ENCODE data around the gene ITPR1. TPM values are rescaled to one million over a fixed set of nuclear protein-coding genes. Genes with fewer than 3 reads are reported as not detected.
"Not testable (repeated sequence)": the region's sequence is repeated elsewhere in the genome, so short reads cannot be mapped to it uniquely, and the experiment has no call there.

The ITPR1 gene
- total and polyA plus RNA-seq, 4 donors: 3.7 to 39.4 (median 8.2) TPM

DNA sequence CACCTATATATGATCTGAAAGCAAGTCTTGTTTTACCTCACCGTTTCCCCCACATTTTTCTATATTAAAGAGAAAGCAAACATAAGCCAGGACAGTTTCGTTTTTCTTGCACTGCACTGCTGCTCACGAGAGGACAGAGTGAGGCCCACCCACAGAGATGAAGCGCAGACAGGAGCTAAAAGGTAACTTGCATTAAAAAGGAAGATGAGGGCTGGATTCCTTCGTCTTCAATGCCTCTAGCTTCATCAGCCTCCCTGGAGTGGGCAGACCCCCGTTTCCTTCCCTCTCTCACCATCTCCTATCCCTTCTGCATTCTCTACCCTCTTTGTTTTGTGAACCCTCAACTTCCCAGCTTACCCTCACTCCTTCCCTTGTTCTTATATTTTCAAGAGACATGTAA is 45.0 kb upstream of the ITPR1 start:
- DNase-seq (ENCODE audit: low spot score): no peak
- WGBS: 92% methylated on average over 6 of the region's 6 CpGs

DNA sequence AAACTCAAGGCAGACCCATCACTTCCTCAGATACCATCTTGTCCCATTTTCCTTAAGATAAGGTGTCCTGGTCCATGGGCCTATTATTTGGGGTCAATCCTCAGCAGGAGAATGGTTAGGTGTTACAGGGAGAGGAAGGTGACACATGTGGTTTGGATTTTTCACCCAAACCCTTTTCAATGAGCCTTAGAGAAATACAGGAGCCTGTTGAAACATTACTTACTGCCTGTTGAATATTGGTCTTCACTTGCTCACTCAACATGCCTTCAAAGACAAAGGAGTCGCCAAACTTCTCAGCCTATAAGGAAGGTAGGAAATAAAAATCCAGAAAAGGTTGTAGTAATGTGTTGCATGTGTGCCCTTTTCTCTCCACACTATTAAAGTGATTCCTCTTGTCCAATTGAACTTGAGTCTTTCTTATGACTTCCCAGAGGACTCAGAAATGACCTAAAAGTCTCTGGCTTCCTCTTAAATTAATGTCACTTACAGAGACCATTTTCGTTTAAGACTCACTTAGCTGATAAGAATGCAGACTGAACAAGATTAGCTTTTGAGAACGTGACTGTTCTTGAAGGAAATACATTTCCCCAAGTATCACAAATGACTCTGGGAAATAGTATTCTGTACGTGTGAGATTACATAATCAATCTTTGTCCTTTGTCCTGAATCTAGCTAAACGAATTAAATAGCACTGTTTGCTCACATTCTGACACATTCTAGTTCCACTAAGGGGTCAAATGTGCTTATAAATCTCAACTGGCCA is 43.9 kb upstream of the ITPR1 start:
- no peaks in the 10 kb centered on the region for H3K27me3 ChIP-seq (ENCODE audit: control insufficient read depth in 4 of 4, insufficient read depth in 4 of 4, low read length in 3 of 4)
- H3K4me1 ChIP-seq (ENCODE audit: control insufficient read depth in 4 of 4, insufficient read depth in 4 of 4, low read length in 3 of 4): peaks cover 0 to 4% (median 0%) of the 10 kb centered on the region in 4 donors
- DNase-seq (ENCODE audit: low spot score): no peak
- no peak overlapping the region for H3K4me3 ChIP-seq (ENCODE audit: low read depth in 1 of 3, low read length in 3 of 3)
- no peaks in the 10 kb centered on the region for H3K9me3 ChIP-seq (ENCODE audit: control insufficient read depth in 4 of 4, low read length in 3 of 4)
- H3K9ac ChIP-seq (ENCODE audit: low read depth in 1 of 2, low read length in 2 of 2): no peak overlapping the region
- TF ChIP-seq HNF4A (conservative IDR thresholded peaks at IDR 0.05) (no peak), TAF1 (conservative IDR thresholded peaks at IDR 0.05) (no peak), YY1 (IDR thresholded peaks at IDR 0.05) (no peak), EGR1 (IDR thresholded peaks at IDR 0.05; ENCODE audit: low read depth in 2 of 2) (no peak), FOXA1 (IDR thresholded peaks at IDR 0.05) (no peak), RXRA (IDR thresholded peaks at IDR 0.05) (no peak), JUND (IDR thresholded peaks at IDR 0.05) (no peak), HNF4G (IDR thresholded peaks at IDR 0.05) (no peak)
- TF ChIP-seq, protein P1, sequence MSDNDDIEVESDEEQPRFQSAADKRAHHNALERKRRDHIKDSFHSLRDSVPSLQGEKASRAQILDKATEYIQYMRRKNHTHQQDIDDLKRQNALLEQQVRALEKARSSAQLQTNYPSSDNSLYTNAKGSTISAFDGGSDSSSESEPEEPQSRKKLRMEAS (IDR thresholded peaks at IDR 0.05): no peak
- TF ChIP-seq, protein P2, sequence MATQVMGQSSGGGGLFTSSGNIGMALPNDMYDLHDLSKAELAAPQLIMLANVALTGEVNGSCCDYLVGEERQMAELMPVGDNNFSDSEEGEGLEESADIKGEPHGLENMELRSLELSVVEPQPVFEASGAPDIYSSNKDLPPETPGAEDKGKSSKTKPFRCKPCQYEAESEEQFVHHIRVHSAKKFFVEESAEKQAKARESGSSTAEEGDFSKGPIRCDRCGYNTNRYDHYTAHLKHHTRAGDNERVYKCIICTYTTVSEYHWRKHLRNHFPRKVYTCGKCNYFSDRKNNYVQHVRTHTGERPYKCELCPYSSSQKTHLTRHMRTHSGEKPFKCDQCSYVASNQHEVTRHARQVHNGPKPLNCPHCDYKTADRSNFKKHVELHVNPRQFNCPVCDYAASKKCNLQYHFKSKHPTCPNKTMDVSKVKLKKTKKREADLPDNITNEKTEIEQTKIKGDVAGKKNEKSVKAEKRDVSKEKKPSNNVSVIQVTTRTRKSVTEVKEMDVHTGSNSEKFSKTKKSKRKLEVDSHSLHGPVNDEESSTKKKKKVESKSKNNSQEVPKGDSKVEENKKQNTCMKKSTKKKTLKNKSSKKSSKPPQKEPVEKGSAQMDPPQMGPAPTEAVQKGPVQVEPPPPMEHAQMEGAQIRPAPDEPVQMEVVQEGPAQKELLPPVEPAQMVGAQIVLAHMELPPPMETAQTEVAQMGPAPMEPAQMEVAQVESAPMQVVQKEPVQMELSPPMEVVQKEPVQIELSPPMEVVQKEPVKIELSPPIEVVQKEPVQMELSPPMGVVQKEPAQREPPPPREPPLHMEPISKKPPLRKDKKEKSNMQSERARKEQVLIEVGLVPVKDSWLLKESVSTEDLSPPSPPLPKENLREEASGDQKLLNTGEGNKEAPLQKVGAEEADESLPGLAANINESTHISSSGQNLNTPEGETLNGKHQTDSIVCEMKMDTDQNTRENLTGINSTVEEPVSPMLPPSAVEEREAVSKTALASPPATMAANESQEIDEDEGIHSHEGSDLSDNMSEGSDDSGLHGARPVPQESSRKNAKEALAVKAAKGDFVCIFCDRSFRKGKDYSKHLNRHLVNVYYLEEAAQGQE (IDR thresholded peaks at IDR 0.05): no peak
- peaks cover 0 to 24% (median 5%) of the 10 kb centered on the region in 4 donors for H3K36me3 ChIP-seq (ENCODE audit: control insufficient read depth in 4 of 4, insufficient read depth in 3 of 4, low read depth in 1 of 4, low read length in 3 of 4)
- WGBS: 64% methylated on average over 5 of the region's 5 CpGs
- no peak overlapping the region for H3K27ac ChIP-seq (ENCODE audit: low read depth in 1 of 2, low read length in 2 of 2)

More for the DNA sequence above, 45.0 kb upstream of the ITPR1 start:
- H3K9me3 ChIP-seq (ENCODE audit: control insufficient read depth in 4 of 4, low read length in 3 of 4): no peaks in the 10 kb centered on the region
- H3K27me3 ChIP-seq (ENCODE audit: control insufficient read depth in 4 of 4, insufficient read depth in 4 of 4, low read length in 3 of 4): no peaks in the 10 kb centered on the region
- TF ChIP-seq HNF4G (IDR thresholded peaks at IDR 0.05): no peak
- TF ChIP-seq FOXA2 (IDR thresholded peaks at IDR 0.05): no peak
- TF ChIP-seq, protein P3, sequence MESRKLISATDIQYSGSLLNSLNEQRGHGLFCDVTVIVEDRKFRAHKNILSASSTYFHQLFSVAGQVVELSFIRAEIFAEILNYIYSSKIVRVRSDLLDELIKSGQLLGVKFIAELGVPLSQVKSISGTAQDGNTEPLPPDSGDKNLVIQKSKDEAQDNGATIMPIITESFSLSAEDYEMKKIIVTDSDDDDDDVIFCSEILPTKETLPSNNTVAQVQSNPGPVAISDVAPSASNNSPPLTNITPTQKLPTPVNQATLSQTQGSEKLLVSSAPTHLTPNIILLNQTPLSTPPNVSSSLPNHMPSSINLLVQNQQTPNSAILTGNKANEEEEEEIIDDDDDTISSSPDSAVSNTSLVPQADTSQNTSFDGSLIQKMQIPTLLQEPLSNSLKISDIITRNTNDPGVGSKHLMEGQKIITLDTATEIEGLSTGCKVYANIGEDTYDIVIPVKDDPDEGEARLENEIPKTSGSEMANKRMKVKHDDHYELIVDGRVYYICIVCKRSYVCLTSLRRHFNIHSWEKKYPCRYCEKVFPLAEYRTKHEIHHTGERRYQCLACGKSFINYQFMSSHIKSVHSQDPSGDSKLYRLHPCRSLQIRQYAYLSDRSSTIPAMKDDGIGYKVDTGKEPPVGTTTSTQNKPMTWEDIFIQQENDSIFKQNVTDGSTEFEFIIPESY (IDR thresholded peaks at IDR 0.05): no peak
- TF ChIP-seq JUND (IDR thresholded peaks at IDR 0.05): no peak
- no peak overlapping the region for H3K27ac ChIP-seq (ENCODE audit: low read depth in 1 of 2, low read length in 2 of 2)
- no peak overlapping the region for H3K4me3 ChIP-seq (ENCODE audit: low read depth in 1 of 3, low read length in 3 of 3)
- no peak overlapping the region for H3K9ac ChIP-seq (ENCODE audit: low read depth in 1 of 2, low read length in 2 of 2)
- peaks cover 0 to 4% (median 0%) of the 10 kb centered on the region in 4 donors for H3K4me1 ChIP-seq (ENCODE audit: control insufficient read depth in 4 of 4, insufficient read depth in 4 of 4, low read length in 3 of 4)
- H3K36me3 ChIP-seq (ENCODE audit: control insufficient read depth in 4 of 4, insufficient read depth in 3 of 4, low read depth in 1 of 4, low read length in 3 of 4): peaks cover 0 to 24% (median 5%) of the 10 kb centered on the region in 4 donors

DNA sequence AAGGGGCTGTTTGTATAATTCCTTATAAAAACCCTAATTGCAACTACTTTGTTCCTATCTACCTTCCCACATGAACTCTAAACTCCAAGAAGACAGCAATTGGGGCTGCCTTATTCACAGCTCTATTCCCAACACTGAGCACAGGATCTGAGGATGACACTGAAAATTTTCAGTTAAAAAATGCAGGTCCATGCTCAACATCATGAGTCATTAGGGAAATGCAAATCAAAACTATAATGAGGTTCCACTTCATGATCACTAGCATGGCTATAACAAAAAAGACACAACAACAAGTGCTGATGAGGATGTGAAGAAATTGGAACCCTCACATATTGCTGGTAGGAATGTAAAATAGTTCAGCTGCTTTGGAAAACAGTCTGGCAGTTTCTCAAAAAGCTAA is 39.0 kb upstream of the ITPR1 start:
- Histone ChIP-seq H3K9ac (ENCODE audit: low read depth in 1 of 2, low read length in 2 of 2) (no peak overlapping the region), H3K27me3 (ENCODE audit: control insufficient read depth in 4 of 4, insufficient read depth in 4 of 4, low read length in 3 of 4) (no peaks in the 10 kb centered on the region), H3K9me3 (ENCODE audit: control insufficient read depth in 4 of 4, low read length in 3 of 4) (no peaks in the 10 kb centered on the region), H3K36me3 (ENCODE audit: control insufficient read depth in 4 of 4, insufficient read depth in 3 of 4, low read depth in 1 of 4, low read length in 3 of 4) (peaks cover 0 to 6% (median 0%) of the 10 kb centered on the region in 4 donors), H3K4me3 (ENCODE audit: low read depth in 1 of 3, low read length in 3 of 3) (no peak overlapping the region), H3K27ac (ENCODE audit: low read depth in 1 of 2, low read length in 2 of 2) (no peak overlapping the region), H3K4me1 (ENCODE audit: control insufficient read depth in 4 of 4, insufficient read depth in 4 of 4, low read length in 3 of 4) (peaks cover 0 to 4% (median 0%) of the 10 kb centered on the region in 4 donors)
- DNase-seq (ENCODE audit: low spot score): no peak
- TF ChIP-seq FOXA1 (IDR thresholded peaks at IDR 0.05) (no peak), HNF4G (IDR thresholded peaks at IDR 0.05) (no peak), HNF4A (conservative IDR thresholded peaks at IDR 0.05) (no peak)
- TF ChIP-seq, protein P4, sequence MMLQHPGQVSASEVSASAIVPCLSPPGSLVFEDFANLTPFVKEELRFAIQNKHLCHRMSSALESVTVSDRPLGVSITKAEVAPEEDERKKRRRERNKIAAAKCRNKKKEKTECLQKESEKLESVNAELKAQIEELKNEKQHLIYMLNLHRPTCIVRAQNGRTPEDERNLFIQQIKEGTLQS (IDR thresholded peaks at IDR 0.05): no peak

DNA sequence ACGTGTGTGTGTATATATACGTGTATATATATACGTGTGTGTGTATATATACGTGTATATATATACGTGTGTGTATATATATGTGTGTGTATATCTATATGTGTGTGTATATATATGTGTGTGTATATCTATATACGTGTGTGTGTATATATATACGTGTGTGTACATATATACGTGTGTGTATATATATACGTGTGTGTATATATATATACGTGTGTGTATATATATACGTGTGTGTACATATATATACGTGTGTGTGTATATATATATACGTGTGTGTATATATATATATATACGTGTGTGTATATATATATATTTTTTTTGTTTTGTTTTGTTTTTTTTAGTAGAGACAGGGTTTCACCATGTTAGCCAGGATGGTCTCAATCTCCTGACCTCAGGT is 36.4 kb upstream of the ITPR1 start:
- not testable (repeated sequence) for H3K4me3 ChIP-seq (ENCODE audit: low read depth in 1 of 3, low read length in 3 of 3); H3K27me3 ChIP-seq (ENCODE audit: control insufficient read depth in 4 of 4, insufficient read depth in 4 of 4, low read length in 3 of 4); H3K9ac ChIP-seq (ENCODE audit: low read depth in 1 of 2, low read length in 2 of 2); H3K4me1 ChIP-seq (ENCODE audit: control insufficient read depth in 4 of 4, insufficient read depth in 4 of 4, low read length in 3 of 4); H3K36me3 ChIP-seq (ENCODE audit: control insufficient read depth in 4 of 4, insufficient read depth in 3 of 4, low read depth in 1 of 4, low read length in 3 of 4); DNase-seq (ENCODE audit: low spot score); H3K9me3 ChIP-seq (ENCODE audit: control insufficient read depth in 4 of 4, low read length in 3 of 4); H3K27ac ChIP-seq (ENCODE audit: low read depth in 1 of 2, low read length in 2 of 2)
- WGBS: 94% methylated on average over 14 of the region's 14 CpGs
